ENCODE data around the gene PP2D1. TPM values are rescaled to one million over a fixed set of nuclear protein-coding genes. Genes with fewer than 3 reads are reported as not detected.
"Not testable (repeated sequence)": the region's sequence is repeated elsewhere in the genome, so short reads cannot be mapped to it uniquely, and the experiment has no call there.

PP2D1 gene
- polyA plus RNA-seq, 1 donor: 1.1 TPM

DNA sequence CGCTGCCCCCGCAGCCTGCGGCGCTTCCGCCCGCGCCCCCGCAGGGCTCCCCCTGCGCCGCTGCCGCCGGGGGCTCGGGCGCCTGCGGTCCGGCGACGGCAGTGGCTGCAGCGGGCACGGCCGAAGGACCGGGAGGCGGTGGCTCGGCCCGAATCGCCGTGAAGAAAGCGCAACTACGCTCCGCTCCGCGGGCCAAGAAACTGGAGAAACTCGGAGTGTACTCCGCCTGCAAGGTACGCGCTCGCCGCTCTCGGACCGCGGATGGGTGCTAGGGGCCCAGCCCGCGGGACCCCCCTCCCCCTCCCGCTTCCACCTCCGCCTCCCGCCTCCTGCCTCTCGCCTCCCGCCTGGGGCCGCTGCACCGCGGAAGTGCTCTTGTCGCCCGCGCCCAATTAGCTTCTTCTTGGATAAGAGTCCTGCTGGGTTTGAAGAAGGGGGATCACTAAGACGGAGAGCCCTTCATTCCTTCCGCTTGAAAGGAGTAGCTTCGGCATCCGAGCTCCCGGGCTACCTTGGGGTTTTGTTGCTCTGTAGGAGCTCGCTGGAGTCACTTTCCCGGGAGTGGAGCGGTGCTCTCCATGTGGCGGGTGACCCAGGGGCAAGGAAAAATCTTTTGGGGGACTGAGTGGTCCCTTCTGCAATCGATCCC is 28.6 kb upstream of the PP2D1 start:
- peak; percentile 63 for DNase-seq

- peak; percentile 81 for DNase-seq
Measured at GRCh38 chr3:20039765-20040547, 27.9 kb upstream of the PP2D1 start, which contains the start of gene KAT2B. Gene KAT2B (plus strand): TSS chr3:20040446. CDS start chr3:20040478, 32 bp downstream.

DNA sequence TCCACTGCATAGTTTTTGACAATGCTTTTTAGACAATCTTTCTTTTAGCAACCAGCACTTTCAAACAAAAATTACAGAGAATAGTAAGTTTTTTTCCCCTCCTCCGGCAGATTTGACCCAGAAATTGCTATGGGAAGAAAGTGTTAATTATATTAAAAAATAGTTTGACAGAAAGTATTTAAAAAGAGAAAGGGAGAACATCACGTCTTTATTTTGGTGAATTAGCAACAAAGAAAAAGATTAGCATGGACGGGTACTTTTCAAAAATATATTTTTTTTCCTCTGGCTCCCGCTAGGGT is 27.4 kb upstream of the PP2D1 start:
- no peak for DNase-seq

DNA sequence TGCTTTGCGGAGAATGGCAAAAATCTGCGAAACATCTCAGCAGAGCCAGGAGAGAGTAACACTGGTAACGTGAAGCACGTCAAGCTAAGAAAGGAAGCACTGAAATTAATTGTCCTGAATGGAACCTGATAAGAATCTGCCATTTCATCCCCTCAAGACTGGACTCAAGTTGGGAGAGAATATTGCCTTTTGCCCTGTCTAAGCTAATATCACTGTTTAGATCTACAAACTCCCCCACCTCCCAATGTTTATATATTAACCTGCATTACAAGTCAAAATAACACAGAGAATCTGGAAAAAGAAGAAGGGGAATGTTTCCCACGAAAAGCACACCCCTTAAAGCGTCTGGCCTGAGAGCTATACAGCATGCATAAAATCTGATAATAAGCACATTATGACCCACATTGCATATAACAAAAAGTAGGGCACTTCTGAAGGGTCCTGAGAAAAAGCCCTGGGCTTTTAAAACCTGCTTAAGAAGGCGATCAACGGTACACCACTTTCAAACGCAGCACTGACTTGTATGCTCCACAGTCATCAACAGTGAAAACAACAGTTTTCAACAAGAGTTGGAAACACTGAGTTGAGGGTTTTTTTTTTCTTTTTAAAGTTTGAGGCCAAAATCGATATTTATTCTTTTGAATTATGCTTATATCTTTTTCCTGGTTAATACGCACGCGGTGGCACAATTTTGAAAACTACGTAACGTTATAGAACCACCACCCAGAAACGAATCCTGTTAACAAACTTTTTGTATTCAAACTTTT is 26.8 kb upstream of the PP2D1 start:
- no peak for DNase-seq

- no peak for DNase-seq
Measured at GRCh38 chr3:20037255-20037996, 25.4 kb upstream of the PP2D1 start.

- DNase-seq: no peak
Measured at GRCh38 chr3:20035019-20035418, 23.0 kb upstream of the PP2D1 start.

DNA sequence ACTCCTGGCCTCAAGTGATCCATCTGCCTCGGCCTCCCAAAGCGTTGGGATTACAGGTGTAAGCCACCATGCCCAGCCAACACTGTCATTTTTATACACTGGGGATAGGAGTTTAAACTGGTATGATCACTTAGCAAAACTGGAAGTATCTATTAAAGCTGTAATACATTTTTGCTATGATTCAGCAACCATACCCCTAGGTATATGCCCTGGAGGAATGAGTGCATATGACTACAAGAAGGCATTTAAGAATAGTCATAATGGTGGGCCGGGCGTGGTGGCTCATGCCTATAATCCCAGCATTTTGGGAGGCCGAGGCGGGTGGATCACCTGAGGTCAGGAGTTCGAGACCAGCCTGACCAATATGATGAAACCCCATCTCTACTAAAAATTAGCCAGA is 19.9 kb upstream of the PP2D1 start:
- not testable (repeated sequence) for DNase-seq

GRCh38 chr3:20028905-20029331 is 16.9 kb upstream of the PP2D1 start:
- no peak for DNase-seq

DNA sequence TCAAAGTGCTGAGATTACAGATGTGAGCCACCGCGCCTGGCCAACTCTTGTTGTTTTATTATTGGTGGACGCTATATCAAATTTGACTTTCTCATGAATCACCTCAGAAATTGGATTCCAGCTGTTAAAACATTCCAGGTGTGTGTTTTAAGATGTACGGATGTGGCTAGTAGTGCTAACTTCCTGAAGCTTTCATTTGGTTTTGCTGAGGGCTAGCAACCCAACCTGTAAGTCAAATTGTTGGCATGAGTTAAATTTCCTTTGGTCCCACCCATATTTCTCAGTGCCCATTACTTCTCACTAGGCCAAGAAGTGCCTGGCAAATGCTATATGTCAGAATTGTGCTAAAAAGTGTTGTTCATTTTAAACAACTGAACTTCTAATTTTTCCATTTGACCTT is 15.1 kb upstream of the PP2D1 start:
- DNase-seq: no peak

DNA sequence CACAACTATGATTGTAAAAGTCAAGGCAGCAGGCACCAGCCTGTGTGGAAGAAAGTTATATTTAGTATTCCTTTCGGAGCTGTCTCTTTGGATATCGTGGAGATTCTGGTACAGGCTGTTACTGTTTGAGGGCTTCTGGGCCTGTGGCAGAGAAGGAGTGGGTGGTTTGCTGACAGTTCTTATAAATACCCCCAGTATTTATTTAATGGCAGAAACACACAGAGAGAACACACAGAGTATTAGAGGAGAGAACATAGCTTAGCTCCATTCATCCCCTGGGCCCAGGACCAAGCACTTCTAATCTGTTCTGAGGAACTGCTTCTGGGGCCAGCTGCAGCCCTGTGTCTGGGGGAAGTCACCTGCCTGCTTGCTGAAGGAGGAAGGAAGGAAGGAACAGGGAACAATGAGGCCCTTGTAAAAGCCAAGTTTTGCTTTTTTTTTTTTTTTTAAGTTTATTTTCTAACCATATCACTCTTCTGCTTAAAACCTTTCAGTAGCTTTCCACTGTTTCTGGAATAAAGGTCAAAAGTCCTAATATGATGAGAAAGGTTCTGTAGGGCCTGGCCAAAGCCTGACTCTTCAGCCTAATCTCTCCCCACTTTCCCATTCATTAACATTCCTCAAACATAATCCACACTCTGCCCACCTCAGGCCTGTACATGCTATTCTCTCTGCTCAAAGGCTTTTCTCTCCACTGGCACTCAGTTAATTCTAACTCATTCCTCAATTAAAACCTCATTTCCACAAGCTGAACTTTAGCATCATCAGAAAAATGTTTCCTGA is 11.8 kb upstream of the PP2D1 start:
- no peak for DNase-seq

DNA sequence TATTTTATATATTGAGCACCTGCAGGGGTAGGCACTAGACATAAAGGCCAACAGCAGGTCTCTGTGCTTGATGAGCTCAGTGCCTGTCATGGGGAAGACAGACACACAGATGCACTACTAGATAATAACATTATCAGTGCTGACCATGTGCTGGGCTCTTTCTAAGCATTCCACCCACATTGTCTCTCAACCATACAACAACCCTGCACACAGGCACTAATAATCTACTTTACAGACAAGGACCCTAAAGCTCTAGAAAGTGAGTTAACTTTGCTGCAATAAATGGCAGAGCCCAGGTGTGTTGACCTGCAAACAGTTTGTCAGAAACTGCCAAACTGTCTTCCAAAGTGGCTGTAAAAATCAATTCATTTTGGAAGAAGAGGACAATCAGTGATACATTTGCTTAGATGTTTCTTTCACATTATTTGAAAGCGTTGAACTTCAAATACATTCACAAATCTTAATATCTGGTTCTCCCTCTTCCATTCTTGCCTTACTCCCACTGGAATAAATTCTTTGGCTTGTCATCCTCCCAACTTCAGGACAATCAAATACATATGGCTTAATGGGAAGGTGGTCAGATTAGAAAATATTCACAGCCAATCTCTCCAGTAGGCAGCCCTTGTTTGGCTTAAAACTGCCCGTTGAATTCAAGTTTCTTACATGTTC is 11.0 kb upstream of the PP2D1 start:
- no peak for DNase-seq

DNA sequence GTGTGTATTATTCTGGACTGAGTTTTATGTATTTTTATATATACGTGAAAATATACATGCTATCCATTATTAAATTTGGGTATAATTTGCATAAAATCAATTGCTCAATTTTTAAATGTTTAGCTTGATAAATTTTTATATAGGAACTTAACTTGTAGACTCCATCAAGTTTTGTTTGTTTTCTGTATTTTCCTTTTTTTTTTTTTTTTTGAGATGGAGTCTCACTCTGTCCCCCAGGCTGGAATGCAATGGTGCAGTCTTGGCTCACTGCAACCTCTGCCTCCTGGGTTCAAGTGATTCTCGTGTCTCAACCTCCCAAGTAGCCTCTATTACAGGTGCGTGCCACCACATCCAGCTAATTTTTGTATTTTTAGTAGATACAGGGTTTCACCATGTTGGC is 4.0 kb upstream of the PP2D1 start:
- not testable (repeated sequence) for DNase-seq

- DNase-seq: no peak
Measured at GRCh38 chr3:20015525-20015924, 3.5 kb upstream of the PP2D1 start.

GRCh38 chr3:20013396-20013795 is 1.3 kb upstream of the PP2D1 start:
- DNase-seq: no peak

DNA sequence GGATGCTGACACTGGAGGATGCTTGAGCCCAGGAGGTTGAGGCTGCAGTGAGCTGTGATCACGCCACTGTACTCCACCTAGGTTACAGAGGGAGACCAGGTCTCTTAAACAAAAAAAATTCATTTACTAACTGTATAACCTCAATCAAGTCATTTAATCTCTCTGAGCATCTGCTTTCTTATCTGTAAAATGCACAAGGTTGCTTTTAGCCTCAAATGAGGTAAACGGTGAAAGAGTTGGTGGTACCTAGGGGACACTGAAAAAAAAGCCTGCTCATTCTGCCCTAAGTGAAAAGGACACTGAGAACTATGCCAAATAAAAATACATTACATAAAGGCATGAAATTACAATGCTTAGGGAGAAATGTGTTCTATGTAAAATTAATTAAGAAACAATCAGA is 3.4 kb downstream of the PP2D1 start:
- no peak for DNase-seq

GRCh38 chr3:20007960-20008359 is 4.1 kb downstream of the PP2D1 start:
- no peak for DNase-seq

GRCh38 chr3:20001932-20002331 is 10.1 kb downstream of the PP2D1 start:
- no peak for DNase-seq

- DNase-seq: no peak
Measured at GRCh38 chr3:19997502-19997901, 14.6 kb downstream of the PP2D1 start.

DNA sequence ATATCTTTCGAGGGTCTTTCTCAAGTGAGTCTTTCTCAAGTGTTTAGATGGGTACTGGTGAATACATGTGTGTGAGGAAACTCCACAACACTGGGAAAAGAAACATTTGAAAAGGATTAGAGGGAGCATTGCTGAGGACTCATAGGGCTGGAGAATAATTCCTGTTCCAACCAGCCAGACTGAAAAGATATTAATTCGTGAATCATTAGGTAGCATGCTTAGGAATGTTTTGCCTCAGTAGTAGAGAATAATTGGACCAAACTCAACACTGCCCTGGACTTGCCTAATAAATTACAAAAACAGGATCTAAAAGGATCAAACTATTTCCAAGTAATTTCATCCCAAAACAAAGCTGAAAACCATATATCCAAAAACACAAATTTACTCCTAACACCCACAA is 17.3 kb downstream of the PP2D1 start:
- DNase-seq: no peak

DNA sequence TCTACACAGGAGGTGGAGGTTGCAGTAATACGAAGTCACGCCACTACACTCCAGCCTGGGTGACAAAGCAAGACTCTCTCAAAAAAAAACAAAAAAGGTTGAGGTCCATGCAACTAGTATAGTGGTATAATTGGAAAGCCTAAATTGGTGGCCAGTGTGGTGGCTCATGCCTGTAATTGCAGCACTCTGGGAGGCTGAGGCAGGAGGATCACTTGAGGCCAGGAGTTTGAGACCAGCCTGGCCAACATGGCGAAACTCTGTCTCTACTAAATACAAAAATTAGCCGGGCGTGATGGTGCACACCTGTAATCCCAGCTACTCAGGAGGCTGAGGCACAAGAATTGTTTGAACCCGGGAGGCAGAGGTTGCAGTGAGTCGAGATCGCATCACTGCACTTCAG is 23.2 kb downstream of the PP2D1 start:
- not testable (repeated sequence) for DNase-seq

GRCh38 chr3:19972054-19972453 is 40.0 kb downstream of the PP2D1 start:
- DNase-seq: no peak

Measured in left kidney (tissue), 2 donors.